H1 (cell line): ENCODE measurements around the gene CBLB. TPM values are rescaled to one million over a fixed set of nuclear protein-coding genes. Genes with fewer than 3 reads are reported as not detected.

Experiments
- CTCF ChIA-PET: fragments of 300-600 bp; sonication (Branson Sonifier 250); formaldehyde crosslinking; loops from one replicate; lab custom pipeline; 2021; ENCODE audit not compliant: partially characterized antibody; lab: Charles Lee
- POLR2A ChIA-PET: fragments of 300-600 bp; sonication (Branson Sonifier 250); formaldehyde crosslinking; loops from one replicate; lab custom pipeline; 2021; ENCODE audit warnings: inconsistent platforms; ENCODE audit not compliant: partially characterized antibody; lab: Charles Lee
- DNase-seq, 2 experiments: peaks; one replicate each; pipeline versions ENCODE4 v3.0.0 to v3.0.0-alpha.2; 2010 to 2022; ENCODE audit warnings: low spot score in 2 of 2, low read depth in 1 of 2, mixed read lengths in 1 of 2
- FAIRE-seq: peaks from 2 replicates; lab custom pipeline; 2011; peaks lifted over from hg19 to GRCh38; lab: Jason Lieb, UNC
- H2AFZ ChIP-seq: 2 replicates; pipeline ENCODE4 v1.8.1; 2012; ENCODE audit warnings: low read length, inconsistent platforms
- H2AK5ac ChIP-seq: 2 replicates; pipeline ENCODE4 v1.6.1; 2013; ENCODE audit warnings: low read depth, low read length
- H2BK120ac ChIP-seq: replicated peaks from 2 replicates; pipeline ENCODE3; 2013; ENCODE audit warnings: low read depth, low read length, inconsistent platforms
- H2BK12ac ChIP-seq: 2 replicates; pipeline ENCODE4 v1.6.1; 2013; ENCODE audit warnings: low read depth, low read length
- H2BK15ac ChIP-seq: 2 replicates; pipeline ENCODE4 v1.6.1; 2013; ENCODE audit warnings: low read length
- H2BK20ac ChIP-seq: 2 replicates; pipeline ENCODE4 v1.6.1; 2013; ENCODE audit warnings: low read length
- H2BK5ac ChIP-seq: 2 replicates; pipeline ENCODE4 v1.6.1; 2013; ENCODE audit warnings: low read depth, low read length
- H3K14ac ChIP-seq: 2 replicates; pipeline ENCODE4 v1.6.1; 2013; ENCODE audit warnings: inconsistent platforms; ENCODE audit not compliant: insufficient read length
- H3K18ac ChIP-seq: 2 replicates; pipeline ENCODE4 v1.6.1; 2013; ENCODE audit warnings: low read length; ENCODE audit errors: extremely low read depth
- H3K23ac ChIP-seq: 2 replicates; pipeline ENCODE4 v1.6.1; 2013; ENCODE audit warnings: inconsistent platforms; ENCODE audit not compliant: insufficient read length
- H3K23me2 ChIP-seq: 2 replicates; pipeline ENCODE4 v1.6.1; 2013; ENCODE audit warnings: low read depth, low read length
- H3K27ac ChIP-seq: 2 replicates; pipeline ENCODE4 v1.6.1; 2011; ENCODE audit warnings: low read depth, low read length, inconsistent platforms
- H3K27me3 ChIP-seq, 4 experiments: replicated peaks in 1 of 4; 1 replicate in 1 of 4; 2 replicates in 3 of 4; pipeline versions ENCODE4 v1.6.1 to v1.8.1; 2011 to 2013; ENCODE audit warnings: low read length in 3 of 4, mild to moderate bottlenecking in 3 of 4, inconsistent platforms in 2 of 4, mixed read lengths in 2 of 4, moderate library complexity in 1 of 4; ENCODE audit not compliant: control insufficient read depth in 3 of 4, insufficient read depth in 3 of 4; ENCODE audit errors: extremely low read depth in 1 of 4
- H3K36me3 ChIP-seq, 4 experiments: 2 replicates each; pipeline versions ENCODE4 v1.6.1 to v1.8.1; 2011 to 2013; ENCODE audit warnings: mild to moderate bottlenecking in 4 of 4, low read length in 3 of 4, moderate library complexity in 2 of 4, control low read depth in 1 of 4, inconsistent platforms in 1 of 4; ENCODE audit not compliant: insufficient read depth in 4 of 4, control insufficient read depth in 2 of 4
- H3K4ac ChIP-seq: replicated peaks from 2 replicates; pipeline ENCODE3; 2013; ENCODE audit warnings: low read length, low read depth, mixed read lengths, inconsistent platforms; ENCODE audit not compliant: insufficient read length
- H3K4me1 ChIP-seq, 4 experiments: replicated peaks in 1 of 4; 1 replicate in 1 of 4; 2 replicates in 3 of 4; pipeline versions ENCODE4 v1.6.1 to v1.8.1; 2011 to 2013; ENCODE audit warnings: low read length in 3 of 4, inconsistent platforms in 2 of 4, mixed read lengths in 1 of 4; ENCODE audit not compliant: insufficient read depth in 4 of 4, control insufficient read depth in 3 of 4
- H3K4me2 ChIP-seq, 2 experiments: 2 replicates each; pipeline versions ENCODE4 v1.6.1 to v1.8.1; 2011 to 2013; ENCODE audit warnings: low read depth in 2 of 2, low read length in 2 of 2, control low read depth in 1 of 2, inconsistent platforms in 1 of 2, mild to moderate bottlenecking in 1 of 2; ENCODE audit not compliant: insufficient read depth in 1 of 2
- H3K4me3 ChIP-seq, 4 experiments: fragments of 200-600, 300-600 bp in 1 of 4; sonication (generic), shearing (Covaris generic), sonication (Bioruptor Twin) in 1 of 4; 2 replicates each; pipeline versions ENCODE4 v1.5.1 to v1.8.1; 2011 to 2016; ENCODE audit warnings: low read length in 4 of 4, low read depth in 3 of 4, control low read depth in 2 of 4, inconsistent platforms in 2 of 4, mild to moderate bottlenecking in 2 of 4, mixed read lengths in 1 of 4, moderate library complexity in 1 of 4; ENCODE audit not compliant: insufficient read depth in 2 of 4; ENCODE audit errors: extremely low read depth in 1 of 4
- H3K56ac ChIP-seq: replicated peaks from 2 replicates; pipeline ENCODE3; 2013; ENCODE audit warnings: low read depth, mild to moderate bottlenecking, mixed read lengths, low read length, inconsistent platforms; ENCODE audit not compliant: insufficient read length
- H3K79me1 ChIP-seq: 2 replicates; pipeline ENCODE4 v1.6.1; 2013; ENCODE audit warnings: low read depth, low read length, control low read depth
- H3K79me2 ChIP-seq, 2 experiments: 2 replicates each; pipeline versions ENCODE4 v1.6.1 to v1.8.1; 2012 to 2013; ENCODE audit warnings: low read length in 2 of 2, mild to moderate bottlenecking in 2 of 2, inconsistent platforms in 1 of 2; ENCODE audit not compliant: insufficient read depth in 2 of 2, control insufficient read depth in 1 of 2
- H3K9ac ChIP-seq, 4 experiments: replicated peaks in 1 of 4; 1 replicate in 1 of 4; 2 replicates in 3 of 4; pipeline versions ENCODE4 v1.6.1 to v1.8.1; 2011 to 2013; ENCODE audit warnings: low read depth in 3 of 4, low read length in 3 of 4, control low read depth in 2 of 4, mild to moderate bottlenecking in 2 of 4, moderate library complexity in 2 of 4, inconsistent platforms in 1 of 4; ENCODE audit errors: extremely low read depth in 1 of 4
- H3K9me3 ChIP-seq, 2 experiments: 2 replicates each; pipeline versions ENCODE4 v1.6.1 to v1.8.1; 2012 to 2013; ENCODE audit warnings: mild to moderate bottlenecking in 2 of 2, moderate library complexity in 2 of 2, control low read depth in 1 of 2, inconsistent platforms in 1 of 2, low read depth in 1 of 2, low read length in 1 of 2, mixed read lengths in 1 of 2; ENCODE audit not compliant: insufficient read depth in 2 of 2
- H4K20me1 ChIP-seq, 2 experiments: replicated peaks in 1 of 2; 2 replicates each; pipeline versions ENCODE3 to v1.8.1; 2011 to 2013; ENCODE audit warnings: inconsistent platforms in 2 of 2, low read length in 2 of 2, mild to moderate bottlenecking in 1 of 2; ENCODE audit not compliant: insufficient read depth in 2 of 2, control insufficient read depth in 1 of 2
- H4K5ac ChIP-seq: 2 replicates; pipeline ENCODE4 v1.6.1; 2013; ENCODE audit warnings: low read length, low read depth, mixed read lengths, inconsistent platforms; ENCODE audit not compliant: insufficient read length
- H4K8ac ChIP-seq: 2 replicates; pipeline ENCODE4 v1.8.0; 2013; ENCODE audit warnings: mild to moderate bottlenecking, moderate library complexity, low read length, inconsistent platforms; ENCODE audit not compliant: insufficient read depth; ENCODE audit errors: extremely low read depth
- H4K91ac ChIP-seq: replicated peaks from 2 replicates; pipeline ENCODE3; 2013; ENCODE audit warnings: low read length, mixed read lengths, inconsistent platforms; ENCODE audit not compliant: insufficient read length
- ASH2L ChIP-seq: fragments of 200-600, 300-600 bp; sonication (generic); IDR thresholded peaks from one replicate; pipeline ENCODE4 v1.7.1; 2017; ENCODE audit warnings: low read length
- BACH1 ChIP-seq: IDR thresholded peaks from 2 replicates; pipeline ENCODE4 v1.6.1; 2012; ENCODE audit warnings: low read length, improper control_type of control experiment
- CEBPB ChIP-seq: IDR thresholded peaks from 2 replicates; pipeline ENCODE4 v1.6.1; 2012; ENCODE audit warnings: low read depth, low read length
- CTBP2 ChIP-seq: IDR thresholded peaks from 2 replicates; pipeline ENCODE4 v1.7.0; 2011; ENCODE audit warnings: borderline replicate concordance, mild to moderate bottlenecking, moderate library complexity, mixed read lengths, low read length; ENCODE audit not compliant: insufficient read depth, insufficient read length
- EP300 ChIP-seq, 2 experiments: IDR thresholded peaks; 1 replicate in 1 of 2; 2 replicates in 1 of 2; pipeline ENCODE4 v1.6.1; 2011 to 2012; ENCODE audit warnings: low read depth in 2 of 2, low read length in 2 of 2, mild to moderate bottlenecking in 2 of 2, borderline replicate concordance in 1 of 2, inconsistent platforms in 1 of 2, moderate library complexity in 1 of 2
- GTF2F1 ChIP-seq: IDR thresholded peaks from 2 replicates; pipeline ENCODE4 v1.6.1; 2012; ENCODE audit warnings: low read depth, low read length, improper control_type of control experiment, borderline replicate concordance
- HDAC2 ChIP-seq, 2 experiments: fragments of 300-600 bp in 1 of 2; sonication (generic) in 1 of 2; IDR thresholded peaks; 2 replicates each; pipeline ENCODE4 v1.6.1; 2011 to 2012; ENCODE audit warnings: low read depth in 2 of 2, low read length in 2 of 2, mild to moderate bottlenecking in 2 of 2, moderate library complexity in 2 of 2, borderline replicate concordance in 1 of 2, inconsistent platforms in 1 of 2
- MAFK ChIP-seq: IDR thresholded peaks from 2 replicates; pipeline ENCODE4 v1.6.1; 2012; ENCODE audit warnings: low read depth, mild to moderate bottlenecking, improper control_type of control experiment, low read length
- POU5F1 ChIP-seq: IDR thresholded peaks from 2 replicates; pipeline ENCODE4 v1.6.1; 2011; ENCODE audit warnings: low read depth, mild to moderate bottlenecking, low read length, moderate library complexity
- RAD21 ChIP-seq, 2 experiments: IDR thresholded peaks in 1 of 2; conservative IDR thresholded peaks in 1 of 2; 2 replicates each; pipeline ENCODE4 v1.6.1; 2011; ENCODE audit warnings: low read depth in 2 of 2, low read length in 2 of 2, improper control_type of control experiment in 1 of 2, inconsistent platforms in 1 of 2, mild to moderate bottlenecking in 1 of 2, moderate library complexity in 1 of 2
- SIX5 ChIP-seq: IDR thresholded peaks from 2 replicates; pipeline ENCODE4 v1.6.1; 2011; ENCODE audit warnings: mild to moderate bottlenecking, low read depth, low read length
- SP1 ChIP-seq: IDR thresholded peaks from 2 replicates; pipeline ENCODE4 v1.6.1; 2011; ENCODE audit warnings: low read depth, low read length
- USF2 ChIP-seq: IDR thresholded peaks from 2 replicates; pipeline ENCODE4 v1.6.1; 2011; ENCODE audit warnings: low read length, improper control_type of control experiment
- ZNF274 ChIP-seq: IDR thresholded peaks from 2 replicates; pipeline ENCODE4 v1.7.0; 2012; ENCODE audit warnings: low read length, borderline replicate concordance; ENCODE audit errors: extremely low read depth
- WGBS, 2 experiments: shearing (Covaris generic) in 1 of 2; methylation state at CpG; one replicate each; pipeline versions ENCODE4 v1.1.6 to v1.1.7; 2013 to 2015; ENCODE audit warnings: low lambda C conversion rate in 2 of 2, mixed read lengths in 2 of 2, inconsistent platforms in 1 of 2, low coverage in 1 of 2, missing lambda C conversion rate in 1 of 2; ENCODE audit not compliant: insufficient replicate concordance in 2 of 2, insufficient coverage in 1 of 2, insufficient read length in 1 of 2; ENCODE audit errors: extremely low coverage in 1 of 2, missing lambda C conversion rate in 1 of 2; 5-methylcytosine and 5-hydroxymethylcytosine counted together
- polyA plus RNA-seq, 7 experiments: library from polyadenylated mRNA; depleted of rRNA in 3 of 7; stranded (reverse) in 5 of 7; unstranded in 2 of 7; fragments of >200 nt in 5 of 7; fragments of 200-250 nt in 2 of 7; gene quantifications; 1 replicate in 5 of 7; 2 replicates in 1 of 7; 4 replicates in 1 of 7; pipeline versions ENCODE4 v1.2.1 to v1.2.3, GENCODE V29; 2011 to 2013; ENCODE audit warnings: missing spikeins in 2 of 7, mixed read lengths in 2 of 7
- total RNA-seq: library from RNA; stranded (reverse); fragmentation: NEBNext Ultra II Directional; extraction: Animal tissue kit (Norgen Biotek cat#: 25700); gene quantifications from 2 replicates; pipeline ENCODE4 v1.2.1, GENCODE V29; 2021

Gene CBLB
- total and polyA plus RNA-seq, 2 of the 8 experiments (the other 6 are each of a cell fraction or from before 2014, with no cell fraction given), result 14.5 to 26.0 TPM

- Histone ChIP-seq H2BK5ac (no peak overlapping the region), H2AFZ (no peak overlapping the region), H4K20me1 (no peaks in the 10 kb centered on the region), H3K4ac (no peak overlapping the region), H3K23me2 (no peaks in the 10 kb centered on the region), H3K79me1 (no peaks in the 10 kb centered on the region), H3K27ac (no peak overlapping the region), H2BK20ac (no peak overlapping the region), H3K4me2 (no peak overlapping the region), H2BK120ac (no peak overlapping the region), H3K4me3 (no peak overlapping the region), H3K79me2 (no peaks in the 10 kb centered on the region), H3K9me3 (no peaks in the 10 kb centered on the region), H3K36me3 (no peaks in the 10 kb centered on the region), H3K9ac (no peak overlapping the region), H4K91ac (no peak overlapping the region), H2BK12ac (no peak overlapping the region), H2AK5ac (no peak overlapping the region), H3K4me1 (no peaks in the 10 kb centered on the region), H3K14ac (no peak overlapping the region), H2BK15ac (no peak overlapping the region), H3K27me3 (no peaks in the 10 kb centered on the region), H3K56ac (no peak overlapping the region), H3K18ac (no peak overlapping the region), H4K8ac (no peak overlapping the region), H3K23ac (no peak overlapping the region), H4K5ac (no peak overlapping the region)
- ChIA-PET POLR2A (no interaction called here), CTCF (no interaction called here)
- 95% methylated on average over 4 of the region's 4 CpGs; no CpG with 5 or more reads in 1 of the 2 experiments for WGBS, 2 experiments
- DNase-seq, result no peak
- no peak for FAIRE-seq
- TF ChIP-seq SIX5 (no peak), SP1 (no peak), USF2 (no peak), CTBP2 (no peak), EP300 (IDR thresholded peaks at IDR 0.05; ENCODE audit: borderline replicate concordance in 1 of 2, low read depth in 2 of 2, low read length in 2 of 2) (no peak), HDAC2 (IDR thresholded peaks at IDR 0.05; ENCODE audit: borderline replicate concordance in 1 of 2, low read depth in 2 of 2, low read length in 2 of 2) (no peak), RAD21 (IDR thresholded peaks at IDR 0.05 in 1 of 2, conservative IDR thresholded peaks at IDR 0.05 in 1 of 2; ENCODE audit: low read depth in 2 of 2, low read length in 2 of 2) (no peak), GTF2F1 (no peak), ASH2L (no peak), POU5F1 (no peak), MAFK (no peak), BACH1 (no peak), ZNF274 (no peak), CEBPB (no peak)
These were observed 38.0 kb upstream of the CBLB start for GRCh38 chr3:105906836-105907235.
